Keratinocyte (primary cell): Measurements from ENCODE around the gene DMC1. TPM values are rescaled to one million over a fixed set of nuclear protein-coding genes. Genes with fewer than 3 reads are reported as not detected.

ENCODE experiments used
- DNase-seq: peaks from one replicate; pipeline ENCODE4 v3.0.0-alpha.2; 2011; ENCODE audit warnings: low read depth, missing footprints, low spot score
- FAIRE-seq: peaks from 2 replicates; lab custom pipeline; 2011; peaks lifted over from hg19 to GRCh38; lab: Jason Lieb, UNC
- H2AFZ ChIP-seq: 2 replicates; pipeline ENCODE4 v1.6.0; 2012; ENCODE audit warnings: low read length, control low read depth, inconsistent platforms; ENCODE audit not compliant: control insufficient read depth
- H3K27ac ChIP-seq: 2 replicates; pipeline ENCODE4 v1.5.1; 2011; ENCODE audit warnings: low read length; ENCODE audit not compliant: control insufficient read depth, insufficient read depth
- H3K27me3 ChIP-seq: 3 replicates; pipeline ENCODE4 v1.6.0; 2011; ENCODE audit warnings: low read length; ENCODE audit not compliant: control insufficient read depth, insufficient read depth; ENCODE audit errors: extremely low read depth
- H3K36me3 ChIP-seq, 2 experiments: 2 replicates in 1 of 2; 3 replicates in 1 of 2; pipeline ENCODE4 v1.5.1; 2011; ENCODE audit warnings: low read length in 2 of 2, mild to moderate bottlenecking in 1 of 2; ENCODE audit not compliant: control insufficient read depth in 2 of 2, insufficient read depth in 2 of 2; ENCODE audit errors: extremely low read depth in 1 of 2
- H3K4me1 ChIP-seq: 3 replicates; pipeline ENCODE4 v1.5.1; 2011; ENCODE audit warnings: low read length; ENCODE audit not compliant: control insufficient read depth, insufficient read depth; ENCODE audit errors: extremely low read depth
- H3K4me2 ChIP-seq: 3 replicates; pipeline ENCODE4 v1.6.0; 2011; ENCODE audit warnings: low read depth, low read length; ENCODE audit not compliant: control insufficient read depth, insufficient read depth; ENCODE audit errors: extremely low read depth
- H3K4me3 ChIP-seq, 3 experiments: fragments of 200-600 bp in 1 of 3; sonication (generic) in 1 of 3; 2 replicates in 2 of 3; 3 replicates in 1 of 3; pipeline ENCODE4 v1.5.1; 2011 to 2016; ENCODE audit warnings: low read length in 3 of 3, mild to moderate bottlenecking in 3 of 3, control low read depth in 2 of 3, inconsistent platforms in 1 of 3, low read depth in 1 of 3, mixed read lengths in 1 of 3, mixed run types in 1 of 3, moderate library complexity in 1 of 3; ENCODE audit not compliant: control insufficient read depth in 2 of 3, insufficient read depth in 2 of 3; ENCODE audit errors: extremely low read depth in 1 of 3
- H3K79me2 ChIP-seq: 2 replicates; pipeline ENCODE4 v1.6.0; 2012; ENCODE audit warnings: low read length; ENCODE audit not compliant: control insufficient read depth, insufficient read depth
- H3K9ac ChIP-seq: 3 replicates; pipeline ENCODE4 v1.6.0; 2011; ENCODE audit warnings: low read length; ENCODE audit not compliant: control insufficient read depth, insufficient read depth; ENCODE audit errors: extremely low read depth
- H3K9me1 ChIP-seq: 3 replicates; pipeline ENCODE4 v1.6.0; 2011; ENCODE audit warnings: low read length; ENCODE audit not compliant: control insufficient read depth, insufficient read depth; ENCODE audit errors: extremely low read depth
- H3K9me3 ChIP-seq: 2 replicates; pipeline ENCODE4 v1.5.1; 2012; ENCODE audit warnings: low read depth, low read length; ENCODE audit not compliant: control insufficient read depth
- H4K20me1 ChIP-seq: 3 replicates; pipeline ENCODE4 v1.6.0; 2011; ENCODE audit warnings: low read length; ENCODE audit not compliant: control insufficient read depth, insufficient read depth; ENCODE audit errors: extremely low read depth
- CTCF ChIP-seq, 3 experiments: IDR thresholded peaks in 1 of 3; conservative IDR thresholded peaks in 1 of 3; optimal IDR thresholded peaks in 1 of 3; 2 replicates in 2 of 3; 3 replicates in 1 of 3; pipeline versions ENCODE3 to v1.5.1; 2011; ENCODE audit warnings: low read length in 3 of 3, mild to moderate bottlenecking in 3 of 3, moderate library complexity in 2 of 3, control low read depth in 1 of 3, inconsistent platforms in 1 of 3; ENCODE audit not compliant: insufficient read depth in 2 of 3; ENCODE audit errors: extremely low read depth in 1 of 3
- EZH2 ChIP-seq: IDR thresholded peaks from one replicate; pipeline ENCODE4 v1.6.1; 2012; ENCODE audit warnings: inconsistent platforms, mild to moderate bottlenecking, low read length, moderate library complexity
- dilution Hi-C: fragments of 300-500 bp; cut with MboI; formaldehyde crosslinking; loops from one replicate; pipeline ENCODE4 v1.7.0; 2020; ENCODE audit warnings: low sequenced_read_pairs; ENCODE audit not compliant: extremely low pct_ligation_motif_present
- polyA plus RNA-seq, 5 experiments: library from polyadenylated mRNA; depleted of rRNA in 3 of 5; stranded (reverse) in 3 of 5; stranded (forward) in 1 of 5; unstranded in 1 of 5; fragments of >200 nt; gene quantifications; 1 replicate in 1 of 5; 2 replicates in 3 of 5; 3 replicates in 1 of 5; pipeline versions ENCODE4 v1.2.1 to v1.2.3, GENCODE V29; 2011 to 2012; ENCODE audit warnings: missing spikeins in 2 of 5, low read depth in 1 of 5, low replicate concordance in 1 of 5

The DMC1 gene
- polyA plus RNA-seq, 1 donor (not counting 4 experiments of a cell fraction or from before 2014, with no cell fraction given), result 0.30 TPM

- H3K9me3 ChIP-seq, result no peaks in the 10 kb centered on the region
- H3K27ac ChIP-seq, result no peak overlapping the region
- H2AFZ ChIP-seq, result no peak overlapping the region
- no peak for FAIRE-seq
- H3K27me3 ChIP-seq, result no peaks in the 10 kb centered on the region
- no peak for DNase-seq
- dilution Hi-C loops, result no loop called here
- no peak overlapping the region for H3K4me2 ChIP-seq
- no peak overlapping the region for H3K4me3 ChIP-seq
- no peak for TF ChIP-seq EZH2
- TF ChIP-seq CTCF (optimal IDR thresholded peaks at IDR 0.05 in 1 of 3, IDR thresholded peaks at IDR 0.05 in 1 of 3, conservative IDR thresholded peaks at IDR 0.05 in 1 of 3; ENCODE audit: extremely low read depth in 1 of 3, insufficient read depth in 2 of 3, low read length in 3 of 3), result no peak
- peaks cover 63% of the 10 kb centered on the region for H3K79me2 ChIP-seq
- H4K20me1 ChIP-seq, result peaks cover 19% of the 10 kb centered on the region
- no peak overlapping the region for H3K9ac ChIP-seq
- peaks cover 3% of the 10 kb centered on the region for H3K9me1 ChIP-seq
- H3K4me1 ChIP-seq, result no peaks in the 10 kb centered on the region
- peaks cover 49 to 73% of the 10 kb centered on the region in 2 experiments for H3K36me3 ChIP-seq
Measured at GRCh38 chr22:38494939-38495338, 75.0 kb downstream of the DMC1 start.

GRCh38 chr22:38494498-38494897 is 75.5 kb downstream of the DMC1 start:
- Histone ChIP-seq H4K20me1 (peaks cover 21% of the 10 kb centered on the region), H3K36me3 (peaks cover 53 to 74% of the 10 kb centered on the region in 2 experiments), H3K9me3 (no peaks in the 10 kb centered on the region), H3K4me3 (no peak overlapping the region), H2AFZ (no peak overlapping the region), H3K79me2 (peaks cover 63% of the 10 kb centered on the region), H3K27ac (no peak overlapping the region), H3K9me1 (peaks cover 3% of the 10 kb centered on the region), H3K4me1 (no peaks in the 10 kb centered on the region), H3K4me2 (no peak overlapping the region), H3K27me3 (no peaks in the 10 kb centered on the region), H3K9ac (no peak overlapping the region)
- dilution Hi-C loops, result no loop called here
- TF ChIP-seq CTCF (optimal IDR thresholded peaks at IDR 0.05 in 1 of 3, IDR thresholded peaks at IDR 0.05 in 1 of 3, conservative IDR thresholded peaks at IDR 0.05 in 1 of 3; ENCODE audit: extremely low read depth in 1 of 3, insufficient read depth in 2 of 3, low read length in 3 of 3) (no peak), EZH2 (no peak)
- FAIRE-seq (no peak), DNase-seq (no peak)
